HepG2 (cell line): ENCODE measurements around the gene CARD8.

Experiments used
- ARHGAP35 ChIP-seq: sonication (generic); formaldehyde crosslinking; IDR thresholded peaks from 2 replicates; pipeline ENCODE4 v1.9.0; 2022; ENCODE audit warnings: mild to moderate bottlenecking, inconsistent platforms, moderate library complexity, missing genetic modification reagents, borderline replicate concordance
- ATF2 ChIP-seq: sonication (generic); formaldehyde crosslinking; IDR thresholded peaks from 2 replicates; pipeline ENCODE4 v1.4.0; 2020; ENCODE audit warnings: missing genetic modification reagents
- EP300 ChIP-seq, 3 experiments: sonication (generic) in 1 of 3; formaldehyde crosslinking in 1 of 3; IDR thresholded peaks; 2 replicates each; pipeline versions ENCODE4 v1.5.1 to v1.6.1; 2011 to 2020; ENCODE audit warnings: low read depth in 2 of 3, low read length in 2 of 3, borderline replicate concordance in 1 of 3, improper control_type of control experiment in 1 of 3, mild to moderate bottlenecking in 1 of 3, missing genetic modification reagents in 1 of 3, moderate library complexity in 1 of 3
- EZH2 ChIP-seq: conservative IDR thresholded peaks from 2 replicates; pipeline ENCODE4 v1.6.1; 2012; ENCODE audit warnings: mild to moderate bottlenecking, low read depth, low read length, moderate library complexity
- HNF4G ChIP-seq, 2 experiments: sonication (generic) in 1 of 2; formaldehyde crosslinking in 1 of 2; IDR thresholded peaks; 2 replicates each; pipeline versions ENCODE4 v1.4.0 to v1.6.1; 2011 to 2020; ENCODE audit warnings: borderline replicate concordance in 2 of 2, low read depth in 2 of 2, mild to moderate bottlenecking in 2 of 2, low read length in 1 of 2, missing genetic modification reagents in 1 of 2, moderate library complexity in 1 of 2
- MEF2D ChIP-seq: sonication (generic); formaldehyde crosslinking; IDR thresholded peaks from 2 replicates; pipeline ENCODE4 v1.5.1; 2020; ENCODE audit warnings: mild to moderate bottlenecking, missing genetic modification reagents
- MEIS1 ChIP-seq: sonication (generic); formaldehyde crosslinking; IDR thresholded peaks from 2 replicates; pipeline ENCODE4 v1.9.0; 2021; ENCODE audit warnings: mild to moderate bottlenecking, missing genetic modification reagents, moderate library complexity, borderline replicate concordance
- REPIN1 ChIP-seq: sonication (generic); formaldehyde crosslinking; IDR thresholded peaks from 2 replicates; pipeline ENCODE4 v1.8.0; 2022; ENCODE audit warnings: missing genetic modification reagents, low read depth, mild to moderate bottlenecking, borderline replicate concordance
- SIN3B ChIP-seq: fragments of 150-350 bp; IDR thresholded peaks from 2 replicates; pipeline ENCODE4 v1.6.1; 2014; ENCODE audit warnings: low read length
- YY1 ChIP-seq: IDR thresholded peaks from 2 replicates; pipeline ENCODE4 v1.6.1; 2011; ENCODE audit warnings: low read length, low read depth, moderate library complexity, mild to moderate bottlenecking; ENCODE audit not compliant: insufficient read depth, insufficient replicate concordance
- ZNF24 ChIP-seq: fragments of 450-650 bp; IDR thresholded peaks from 2 replicates; pipeline ENCODE4 v1.6.1; 2017; ENCODE audit warnings: antibody characterized with exemption, mild to moderate bottlenecking
- ZNF253 ChIP-seq: sonication (generic); formaldehyde crosslinking; IDR thresholded peaks from 2 replicates; pipeline ENCODE4 v1.8.0; 2022; ENCODE audit warnings: mild to moderate bottlenecking, missing genetic modification reagents, borderline replicate concordance
- ZNF572 ChIP-seq: sonication (generic); formaldehyde crosslinking; IDR thresholded peaks from 2 replicates; pipeline ENCODE4 v1.5.1; 2020; ENCODE audit warnings: mild to moderate bottlenecking, missing genetic modification reagents

DNA sequence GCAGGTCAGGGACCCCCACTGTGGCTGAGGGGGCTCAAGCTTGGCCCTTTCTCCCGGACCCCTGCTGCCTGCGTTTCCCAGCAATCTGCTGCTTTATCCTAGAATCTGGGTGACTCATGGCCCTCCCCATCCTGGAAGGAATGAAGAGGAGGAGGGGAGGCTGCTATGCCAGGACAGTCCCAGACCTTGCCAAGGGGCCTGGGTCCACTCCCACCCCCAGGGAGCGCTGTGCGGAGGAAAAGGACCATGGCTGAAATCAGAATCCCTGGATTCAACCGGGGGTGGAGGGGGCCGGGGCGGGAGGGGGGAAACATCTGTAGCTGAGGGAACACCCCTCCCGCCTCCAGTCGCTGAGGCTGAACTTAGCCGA lies 34.7 kb upstream of the CARD8 start:
- TF ChIP-seq MEF2D (CRISPR knock-in tag) (no peak), ARHGAP35 (CRISPR knock-in tag) (no peak), MEIS1 (CRISPR knock-in tag) (no peak), EP300 (IDR thresholded peaks at IDR 0.05; ENCODE audit: low read depth in 2 of 2, low read length in 2 of 2) (no peak), EP300 (CRISPR knock-in tag; IDR thresholded peaks at IDR 0.05; ENCODE audit: borderline replicate concordance) (no peak), ZNF24 (no peak), ZNF253 (no peak), EZH2 (no peak), ZNF572 (CRISPR knock-in tag) (no peak), ATF2 (no peak), YY1 (no peak), SIN3B (no peak), REPIN1 (CRISPR knock-in tag) (no peak), HNF4G (IDR thresholded peaks at IDR 0.05; ENCODE audit: borderline replicate concordance, low read depth, low read length) (no peak), HNF4G (CRISPR knock-in tag; IDR thresholded peaks at IDR 0.05; ENCODE audit: borderline replicate concordance, low read depth) (no peak)
